Fibroblast of pulmonary artery (primary cell): Measurements from ENCODE around the gene TGFB1I1.
"Not testable (repeated sequence)": the region's sequence is repeated elsewhere in the genome, so short reads cannot be mapped to it uniquely, and the experiment has no call there.

Experiments
- DNase-seq: peaks from one replicate; pipeline ENCODE4 v3.0.0-alpha.2; 2010; ENCODE audit warnings: low read depth
- H3K4me3 ChIP-seq: replicated peaks from 2 replicates; pipeline ENCODE4 v1.5.1; 2011; ENCODE audit warnings: low read depth, mild to moderate bottlenecking, control low read depth, low read length, moderate library complexity
- CTCF ChIP-seq: IDR thresholded peaks from 2 replicates; pipeline ENCODE4 v1.5.1; 2011; ENCODE audit warnings: mild to moderate bottlenecking, control low read depth, low read length, inconsistent platforms; ENCODE audit errors: missing control alignments

Gene TGFB1I1

GRCh38 chr16:31429314-31429713, 42.6 kb upstream of the TGFB1I1 start:
- no peak for TF ChIP-seq CTCF
- DNase-seq: no peak
- H3K4me3 ChIP-seq: no peak overlapping the region

GRCh38 chr16:31429796-31430195, 42.2 kb upstream of the TGFB1I1 start:
- TF ChIP-seq CTCF: no peak
- H3K4me3 ChIP-seq: no peak overlapping the region
- no peak for DNase-seq

DNA sequence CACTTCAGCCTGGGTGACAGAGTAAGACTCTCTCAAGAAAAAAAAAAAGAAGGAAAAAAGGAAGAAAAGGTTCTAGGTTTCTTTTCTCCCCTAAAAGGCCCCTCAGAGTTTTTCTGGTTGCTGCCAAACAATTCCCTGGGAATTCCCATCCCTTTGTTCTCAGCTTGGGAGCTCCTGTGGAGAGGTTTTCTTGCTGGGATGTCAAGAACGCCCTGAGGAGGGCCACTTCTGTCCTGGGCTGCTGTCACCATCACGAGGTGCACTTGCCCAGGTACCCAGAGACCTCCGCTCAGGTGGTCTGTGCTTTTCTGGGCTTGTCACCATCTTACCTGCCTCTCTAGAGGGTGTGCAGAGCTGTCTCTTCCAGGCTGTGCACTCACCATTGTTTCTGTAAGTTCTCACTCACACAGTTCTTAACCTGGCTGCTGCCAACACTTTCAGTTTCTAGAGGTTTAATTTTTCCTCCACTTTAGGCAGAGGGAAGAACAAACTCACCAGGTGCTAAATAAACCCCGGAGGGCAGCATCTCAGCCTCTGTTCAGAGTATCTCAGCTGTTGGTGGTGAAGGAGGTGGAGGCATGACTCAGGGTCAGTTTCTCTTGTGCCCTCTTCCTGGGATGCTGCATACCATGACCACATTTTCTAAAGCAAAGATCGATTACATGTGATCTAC, 41.4 kb upstream of the TGFB1I1 start:
- DNase-seq: no peak
- TF ChIP-seq CTCF: no peak
- no peak overlapping the region for H3K4me3 ChIP-seq

- H3K4me3 ChIP-seq: no peak overlapping the region
- DNase-seq: no peak
- TF ChIP-seq CTCF: no peak
Observed at GRCh38 chr16:31435341-31436220, 36.4 kb upstream of the TGFB1I1 start.

DNA sequence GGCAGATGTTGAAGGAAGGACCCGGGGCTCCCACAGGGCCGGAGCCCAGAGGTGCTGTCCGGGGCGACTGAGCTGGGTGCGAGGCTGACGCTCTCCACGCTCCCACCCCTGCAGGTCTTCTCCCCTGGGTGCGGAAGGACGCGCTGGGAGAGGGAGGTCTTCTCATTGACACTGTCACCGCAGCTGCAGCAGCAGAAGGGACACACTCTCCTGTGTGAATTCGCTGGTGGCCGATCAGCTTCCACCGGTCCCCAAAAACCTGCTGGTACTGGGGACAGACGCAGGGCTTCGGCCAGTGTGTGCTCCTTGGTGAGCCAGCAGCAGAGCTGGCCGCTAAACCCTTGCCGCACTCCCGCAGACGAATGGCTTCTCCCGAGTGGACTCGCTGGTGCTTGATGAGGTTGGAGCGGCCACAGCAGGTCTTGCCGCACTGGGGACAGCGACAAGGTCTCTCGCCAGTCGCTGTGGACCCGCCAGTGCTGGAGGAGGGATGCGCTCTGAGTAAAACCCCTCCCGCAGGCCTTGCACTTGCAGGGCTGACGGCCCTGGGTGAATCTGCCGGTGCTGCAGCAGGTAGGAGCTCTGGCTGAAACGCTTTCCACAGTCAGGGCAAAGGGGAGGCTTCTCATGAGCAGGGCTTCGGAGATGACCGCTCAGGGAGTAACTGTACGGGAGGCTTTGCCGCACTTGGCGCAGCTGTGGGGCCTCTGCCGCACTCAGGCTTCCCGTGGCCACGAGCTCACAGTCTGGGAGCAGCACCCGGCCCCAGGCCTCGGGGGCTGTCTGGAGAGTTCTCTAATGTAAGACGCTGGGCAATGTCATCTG, 35.5 kb upstream of the TGFB1I1 start:
- no peak for DNase-seq
- no peak for TF ChIP-seq CTCF
- no peak overlapping the region for H3K4me3 ChIP-seq

DNA sequence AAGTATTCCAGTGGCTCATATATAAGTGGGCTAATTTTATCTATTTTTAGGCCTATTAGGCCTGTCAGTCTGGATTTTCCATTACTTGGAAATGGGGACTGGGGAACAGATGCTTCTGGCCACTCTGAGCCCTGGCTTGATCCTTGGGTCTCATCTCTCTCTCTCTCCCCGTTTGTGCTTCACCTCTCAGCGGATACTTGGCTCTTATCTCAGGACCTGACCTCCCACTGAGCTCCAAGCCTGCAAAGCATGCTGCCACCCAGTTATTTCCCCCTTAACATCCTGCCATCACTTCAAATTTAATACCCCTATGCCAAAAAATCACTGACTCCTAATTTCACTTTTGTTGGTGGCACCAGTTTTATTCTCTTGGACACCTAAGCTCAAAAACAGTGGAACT, 33.5 kb upstream of the TGFB1I1 start:
- H3K4me3 ChIP-seq: no peak overlapping the region
- no peak for TF ChIP-seq CTCF
- DNase-seq: no peak

DNA sequence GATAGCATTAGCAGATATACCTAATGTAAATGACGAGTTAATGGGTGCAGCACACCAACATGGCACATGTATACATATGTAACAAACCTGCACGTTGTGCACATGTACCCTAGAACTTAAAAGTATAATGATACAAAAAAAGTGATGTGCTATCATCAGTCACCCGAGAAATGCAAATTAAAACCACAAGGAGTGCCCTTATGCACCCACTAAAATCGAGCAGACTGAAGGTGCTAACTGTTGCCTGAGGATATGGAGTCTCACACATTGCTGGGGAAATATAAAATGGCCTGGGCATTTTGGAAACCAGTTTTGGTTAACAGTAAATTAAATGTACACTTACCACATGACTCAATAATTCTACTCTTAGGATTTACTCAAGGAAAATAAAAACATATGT, 32.9 kb upstream of the TGFB1I1 start:
- not testable (repeated sequence) for H3K4me3 ChIP-seq, DNase-seq
